ENCODE results near the gene EGLN3. TPM values are rescaled to one million over a fixed set of nuclear protein-coding genes. Genes with fewer than 3 reads are reported as not detected.

EGLN3 gene
- total RNA-seq, 4 donors from 2014 or later: 11.4 to 35.1 (median 25.0) TPM

- no peak overlapping the region for H3K4me3 ChIP-seq
- no peak for TF ChIP-seq POLR2A (IDR thresholded peaks at IDR 0.05)
- TF ChIP-seq CTCF (IDR thresholded peaks at IDR 0.05): no peak
- WGBS, 2 donors: 88 to 95% methylated on average over 2 of the region's 2 CpGs
- no peaks in the 10 kb centered on the region for H3K4me1 ChIP-seq
- intact Hi-C loops (cut with DNase I): no loop called here
- H3K27me3 ChIP-seq: no peaks in the 10 kb centered on the region
- no peaks in the 10 kb centered on the region for H3K36me3 ChIP-seq
- no peak overlapping the region for H3K27ac ChIP-seq
- DNase-seq: no peak
- H3K9me3 ChIP-seq: no peaks in the 10 kb centered on the region
Observed at GRCh38 chr14:33884916-33885315, 66.0 kb downstream of the EGLN3 start.

- Histone ChIP-seq H3K4me1 (no peaks in the 10 kb centered on the region), H3K4me3 (no peak overlapping the region), H3K9me3 (peaks cover 0 to 20% (median 14%) of the 10 kb centered on the region in 3 donors), H3K27ac (no peak overlapping the region), H3K36me3 (no peaks in the 10 kb centered on the region), H3K27me3 (no peaks in the 10 kb centered on the region)
- TF ChIP-seq CTCF (IDR thresholded peaks at IDR 0.05) (no peak), POLR2A (IDR thresholded peaks at IDR 0.05) (no peak)
- intact Hi-C loops (cut with DNase I): no loop called here
- no peak for DNase-seq
- WGBS, 2 donors: 71 to 78% methylated on average over 1 of the region's 1 CpG
Observed at GRCh38 chr14:33880330-33880729, 70.5 kb downstream of the EGLN3 start.

GRCh38 chr14:33879684-33880286 lies 71.1 kb downstream of the EGLN3 start:
- H3K4me3 ChIP-seq: no peak overlapping the region
- H3K4me1 ChIP-seq: no peaks in the 10 kb centered on the region
- no peak for TF ChIP-seq POLR2A (IDR thresholded peaks at IDR 0.05)
- H3K36me3 ChIP-seq: no peaks in the 10 kb centered on the region
- no peaks in the 10 kb centered on the region for H3K27me3 ChIP-seq
- peaks cover 0 to 20% (median 15%) of the 10 kb centered on the region in 3 donors for H3K9me3 ChIP-seq
- no peak overlapping the region for H3K27ac ChIP-seq
- intact Hi-C loops (cut with DNase I): no loop called here
- no peak for DNase-seq
- 80% methylated on average over 3 of the region's 3 CpGs for WGBS, 2 donors

- DNase-seq: no peak
- H3K9me3 ChIP-seq: peaks cover 0 to 20% (median 15%) of the 10 kb centered on the region in 3 donors
- H3K27me3 ChIP-seq: no peaks in the 10 kb centered on the region
- 81 to 89% methylated on average over 2 of the region's 2 CpGs for WGBS, 2 donors
- no peak overlapping the region for H3K4me3 ChIP-seq
- no peaks in the 10 kb centered on the region for H3K4me1 ChIP-seq
- H3K36me3 ChIP-seq: no peaks in the 10 kb centered on the region
- H3K27ac ChIP-seq: no peak overlapping the region
- TF ChIP-seq CTCF (IDR thresholded peaks at IDR 0.05): no peak
- intact Hi-C loops (cut with DNase I): no loop called here
Observed at GRCh38 chr14:33876274-33876673, 74.6 kb downstream of the EGLN3 start.
